Left ventricle myocardium inferior (tissue), 1 donor: Measurements from ENCODE around the gene TBR1. TPM values are rescaled to one million over a fixed set of nuclear protein-coding genes. Genes with fewer than 3 reads are reported as not detected.

Experiments
- total RNA-seq: library from RNA; stranded (reverse); fragmentation: NEBNext Ultra II Directional; extraction: Animal tissue kit (Norgen Biotek cat#: 25700); gene quantifications from one replicate; pipeline ENCODE4 v1.2.1, GENCODE V29; 2021
- donor health status: DM: no; HTN: yes; CAD: no; lungs with severe emphysema.

The TBR1 gene
- total RNA-seq, 1 donor from 2014 or later: not detected

Other genes starting within 250 kb of the TBR1 start
- 42.3 TPM for gene PSMD14, start 107.9 kb upstream of the TBR1 start, total RNA-seq
- gene SLC4A10, start 208.1 kb downstream of the TBR1 start, total RNA-seq: not detected